ENCODE results near the gene PLA2G1B. TPM values are rescaled to one million over a fixed set of nuclear protein-coding genes. Genes with fewer than 3 reads are reported as not detected.

The PLA2G1B gene
- total RNA-seq, 4 donors from 2014 or later: not detected

DNA sequence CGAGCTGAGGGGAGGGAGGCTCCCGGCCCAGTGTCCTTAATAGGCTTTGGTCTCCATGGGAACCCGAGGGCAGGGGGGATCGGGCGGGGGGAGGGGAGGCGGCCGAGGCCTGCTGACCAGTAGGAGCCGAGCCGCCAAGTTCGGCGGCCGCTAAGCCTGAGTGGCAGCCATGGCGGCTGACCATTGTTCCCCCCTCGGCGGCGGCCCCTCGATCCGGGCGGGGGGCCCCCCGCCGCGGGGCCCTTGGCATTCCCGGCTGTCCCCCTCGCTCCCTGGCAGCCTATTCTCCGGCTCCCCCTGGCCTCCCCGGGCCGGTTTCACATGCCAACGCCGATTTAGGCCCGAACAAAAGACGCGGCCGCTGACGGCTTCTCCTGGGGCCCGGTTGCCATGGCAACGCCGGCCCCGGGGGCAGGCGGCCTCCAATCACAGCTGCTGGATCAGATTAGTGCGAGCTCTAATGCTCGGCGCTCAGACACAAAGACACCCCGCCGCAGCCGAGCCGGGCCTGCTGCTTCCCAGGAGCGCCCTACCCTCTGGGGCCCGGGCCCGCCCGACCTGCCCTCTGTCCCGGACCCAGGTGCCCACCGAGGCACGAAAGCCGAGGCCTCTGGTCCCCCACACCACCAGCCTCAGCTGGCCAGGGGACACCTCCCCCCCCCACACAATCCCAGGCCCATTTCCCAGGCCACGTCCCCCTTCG lies 34.1 kb upstream of the PLA2G1B start:
- intact Hi-C loops (cut with DNase I; ENCODE audit: low total_unique reads): no loop called here
- no peak for TF ChIP-seq POLR2A (IDR thresholded peaks at IDR 0.05)
- TF ChIP-seq, protein P1, sequence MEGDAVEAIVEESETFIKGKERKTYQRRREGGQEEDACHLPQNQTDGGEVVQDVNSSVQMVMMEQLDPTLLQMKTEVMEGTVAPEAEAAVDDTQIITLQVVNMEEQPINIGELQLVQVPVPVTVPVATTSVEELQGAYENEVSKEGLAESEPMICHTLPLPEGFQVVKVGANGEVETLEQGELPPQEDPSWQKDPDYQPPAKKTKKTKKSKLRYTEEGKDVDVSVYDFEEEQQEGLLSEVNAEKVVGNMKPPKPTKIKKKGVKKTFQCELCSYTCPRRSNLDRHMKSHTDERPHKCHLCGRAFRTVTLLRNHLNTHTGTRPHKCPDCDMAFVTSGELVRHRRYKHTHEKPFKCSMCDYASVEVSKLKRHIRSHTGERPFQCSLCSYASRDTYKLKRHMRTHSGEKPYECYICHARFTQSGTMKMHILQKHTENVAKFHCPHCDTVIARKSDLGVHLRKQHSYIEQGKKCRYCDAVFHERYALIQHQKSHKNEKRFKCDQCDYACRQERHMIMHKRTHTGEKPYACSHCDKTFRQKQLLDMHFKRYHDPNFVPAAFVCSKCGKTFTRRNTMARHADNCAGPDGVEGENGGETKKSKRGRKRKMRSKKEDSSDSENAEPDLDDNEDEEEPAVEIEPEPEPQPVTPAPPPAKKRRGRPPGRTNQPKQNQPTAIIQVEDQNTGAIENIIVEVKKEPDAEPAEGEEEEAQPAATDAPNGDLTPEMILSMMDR (IDR thresholded peaks at IDR 0.05): no peak

DNA sequence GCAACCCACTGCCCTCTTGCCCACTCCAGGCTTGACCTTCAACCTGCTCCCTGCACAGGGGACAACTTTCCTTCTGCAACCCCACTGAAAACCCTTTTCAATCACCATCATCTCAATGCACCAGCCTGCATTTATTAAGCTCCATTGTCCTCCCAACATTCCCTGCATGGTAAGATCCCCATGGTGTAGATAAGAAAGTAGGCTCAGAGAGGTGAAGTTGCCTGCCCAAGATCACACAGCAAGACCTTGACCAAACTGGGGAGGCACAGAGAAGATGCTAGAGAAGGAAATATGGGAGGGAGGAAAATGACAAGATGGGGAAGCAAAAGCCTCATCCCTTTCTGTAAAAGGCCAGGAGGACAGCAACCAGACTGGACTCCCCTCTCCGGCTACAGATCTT lies 31.5 kb upstream of the PLA2G1B start:
- H3K4me3 ChIP-seq (ENCODE audit: low read depth, poor library complexity, severe bottlenecking): no peak overlapping the region

More for the DNA sequence above, 34.1 kb upstream of the PLA2G1B start:
- WGBS, 2 donors: 24 to 46% methylated on average over 18 to 26 of the region's 56 CpGs
- DNase-seq (ENCODE audit: low spot score in 2 of 2): no peak
- H3K4me3 ChIP-seq (ENCODE audit: low read depth, poor library complexity, severe bottlenecking): no peak overlapping the region

DNA sequence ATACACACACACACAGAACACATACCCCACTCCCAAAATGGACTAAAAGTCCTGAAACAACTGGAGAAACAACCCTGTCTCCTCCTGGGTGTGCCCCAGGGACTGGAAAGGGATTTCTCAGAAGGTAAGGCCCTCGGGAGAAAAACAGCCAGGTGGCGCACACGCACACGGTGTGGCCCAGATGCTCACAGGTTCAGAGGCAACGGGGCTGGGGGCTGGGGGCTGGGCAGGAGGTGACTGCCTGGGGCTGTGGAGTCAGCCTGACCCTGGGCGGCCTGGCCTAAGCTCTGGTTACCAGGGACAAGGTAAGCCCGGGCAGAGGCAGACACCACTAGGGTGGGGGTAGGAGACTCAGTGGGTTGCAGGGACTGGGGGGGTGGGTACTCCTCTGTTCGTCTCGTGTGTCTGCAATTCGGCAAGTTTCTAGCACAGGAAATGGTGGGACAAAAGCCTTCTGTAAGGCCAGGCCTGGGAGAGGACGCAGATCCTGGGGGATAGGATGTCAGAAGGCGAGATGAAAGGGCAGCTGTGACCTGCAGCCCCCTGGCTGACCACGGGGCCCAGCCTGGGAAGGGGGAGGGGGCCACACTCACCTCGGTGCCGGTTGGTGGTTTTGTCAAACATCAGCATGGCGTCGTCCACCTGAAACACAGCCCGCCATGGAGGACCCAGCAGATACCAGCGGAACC lies 31.0 kb upstream of the PLA2G1B start:
- no peak overlapping the region for H3K4me3 ChIP-seq (ENCODE audit: low read depth, poor library complexity, severe bottlenecking)
- intact Hi-C loops (cut with DNase I; ENCODE audit: low total_unique reads): no loop called here
- WGBS, 2 donors: 58 to 61% methylated on average over 19 of the region's 19 CpGs
- TF ChIP-seq POLR2A (IDR thresholded peaks at IDR 0.05): no peak
- TF ChIP-seq, protein P1 (IDR thresholded peaks at IDR 0.05): no peak
- no peak for DNase-seq (ENCODE audit: low spot score in 2 of 2)

More for the DNA sequence above, 31.5 kb upstream of the PLA2G1B start:
- 81 to 100% methylated on average over 1 of the region's 1 CpG for WGBS, 2 donors
- no peak for DNase-seq (ENCODE audit: low spot score in 2 of 2)
- TF ChIP-seq, protein P1 (IDR thresholded peaks at IDR 0.05): no peak
- no peak for TF ChIP-seq POLR2A (IDR thresholded peaks at IDR 0.05)
- intact Hi-C loops (cut with DNase I; ENCODE audit: low total_unique reads): no loop called here

DNA sequence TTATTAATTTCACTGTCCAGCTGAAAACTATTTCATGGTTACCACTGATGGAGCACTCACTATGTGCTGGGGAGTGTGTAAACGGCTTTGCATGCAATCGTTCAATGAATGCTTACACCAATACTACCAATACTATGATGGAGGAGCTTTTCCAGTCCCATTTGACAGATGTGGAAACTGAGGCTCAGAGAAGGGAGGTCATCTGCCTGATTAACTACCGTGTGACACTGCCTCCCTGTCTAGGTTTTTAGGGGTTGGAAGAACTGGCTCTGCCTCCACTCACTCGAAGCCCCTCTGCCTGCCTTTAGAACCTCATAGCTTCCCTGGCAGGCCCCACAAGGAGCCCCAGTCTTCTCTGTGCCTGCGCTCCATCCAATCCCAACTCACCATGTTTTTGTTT lies 29.5 kb upstream of the PLA2G1B start:
- intact Hi-C loops (cut with DNase I; ENCODE audit: low total_unique reads): loop anchor here (2.0 kb wide), 1 partner anchor 72 kb away; no protein-coding TSS in a partner anchor
- no peak for TF ChIP-seq POLR2A (IDR thresholded peaks at IDR 0.05)
- TF ChIP-seq, protein P1 (IDR thresholded peaks at IDR 0.05): no peak
- DNase-seq (ENCODE audit: low spot score in 2 of 2): no peak
- no peak overlapping the region for H3K4me3 ChIP-seq (ENCODE audit: low read depth, poor library complexity, severe bottlenecking)
- whole genome bisulfite sequencing, 2 donors: 82 to 83% methylated on average over 5 of the region's 5 CpGs

DNA sequence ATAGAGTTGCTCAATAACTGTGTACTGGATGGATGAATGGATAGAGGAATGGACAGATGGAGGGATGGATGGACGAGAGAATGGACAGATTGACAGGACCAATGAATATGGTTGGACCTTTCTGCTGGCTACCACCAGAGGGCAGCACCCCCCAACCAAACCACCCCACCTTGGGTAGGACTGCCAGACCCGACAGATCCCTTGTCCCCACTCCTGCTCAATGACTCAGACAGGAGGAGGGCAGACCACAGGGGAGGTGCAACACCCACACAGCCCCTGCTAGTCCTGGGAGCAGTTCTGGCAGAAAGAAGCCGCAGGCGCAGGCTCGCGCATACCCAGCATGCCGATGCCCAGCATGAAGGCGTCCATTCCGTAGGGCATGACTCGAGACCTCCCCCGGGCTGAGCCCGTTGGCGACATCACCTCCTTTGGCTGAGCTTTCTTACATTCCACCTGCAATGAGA lies 29.0 kb upstream of the PLA2G1B start:
- intact Hi-C loops (cut with DNase I; ENCODE audit: low total_unique reads): loop anchor here (2.0 kb wide), 1 partner anchor 72 kb away; no protein-coding TSS in a partner anchor
- TF ChIP-seq, protein P1 (IDR thresholded peaks at IDR 0.05): peak in 1 of 3 donors; percentile 73
- no peak for TF ChIP-seq POLR2A (IDR thresholded peaks at IDR 0.05)
- H3K4me3 ChIP-seq (ENCODE audit: low read depth, poor library complexity, severe bottlenecking): no peak overlapping the region
- peak; percentile 38 to 93 for DNase-seq (ENCODE audit: low spot score in 2 of 2)
- WGBS, 2 donors: 43 to 45% methylated on average over 13 of the region's 13 CpGs

Measured in lower leg skin (tissue), 4 donors.